Type B pancreatic cell (in vitro differentiated cells): Measurements from ENCODE around the gene CDCA7. TPM values are rescaled to one million over a fixed set of nuclear protein-coding genes. Genes with fewer than 3 reads are reported as not detected.

ENCODE experiments used
- DNase-seq: peaks from one replicate; pipeline ENCODE4 v3.0.0; 2021; ENCODE audit warnings: mixed read lengths; ENCODE audit not compliant: unreplicated experiment; ENCODE audit errors: extremely low spot score
- H3K27ac Mint-ChIP-seq: 2 replicates; pipeline ENCODE4 v1.8.0; 2021; ENCODE audit warnings: mild to moderate bottlenecking, mixed read lengths
- H3K27me3 Mint-ChIP-seq: 2 replicates; pipeline ENCODE4 v1.8.0; 2021; ENCODE audit warnings: mixed read lengths
- H3K36me3 Mint-ChIP-seq: 2 replicates; pipeline ENCODE4 v1.8.0; 2021; ENCODE audit warnings: mixed read lengths
- H3K4me1 Mint-ChIP-seq: one replicate; pipeline ENCODE4 v1.8.0; 2021; ENCODE audit warnings: mixed read lengths; ENCODE audit not compliant: unreplicated experiment
- H3K4me3 Mint-ChIP-seq: 2 replicates; pipeline ENCODE4 v1.8.0; 2021; ENCODE audit warnings: mild to moderate bottlenecking, mixed read lengths
- H3K9me3 Mint-ChIP-seq: 2 replicates; pipeline ENCODE4 v1.8.0; 2021; ENCODE audit warnings: mixed read lengths
- total RNA-seq: library from RNA; stranded (reverse); gene quantifications from 2 replicates; pipeline ENCODE4 v1.2.1, GENCODE V29; 2021; ENCODE audit warnings: low replicate concordance
- TF ChIP-seq, protein P1 (sequence below): fragments of 200-600 bp; sonication (generic); conservative IDR thresholded peaks from 2 replicates; pipeline ENCODE4 v1.5.0; 2021; ENCODE audit warnings: antibody characterized with exemption, mild to moderate bottlenecking

The CDCA7 gene
- total RNA-seq, 1 donor from 2014 or later: 54.0 TPM

DNA sequence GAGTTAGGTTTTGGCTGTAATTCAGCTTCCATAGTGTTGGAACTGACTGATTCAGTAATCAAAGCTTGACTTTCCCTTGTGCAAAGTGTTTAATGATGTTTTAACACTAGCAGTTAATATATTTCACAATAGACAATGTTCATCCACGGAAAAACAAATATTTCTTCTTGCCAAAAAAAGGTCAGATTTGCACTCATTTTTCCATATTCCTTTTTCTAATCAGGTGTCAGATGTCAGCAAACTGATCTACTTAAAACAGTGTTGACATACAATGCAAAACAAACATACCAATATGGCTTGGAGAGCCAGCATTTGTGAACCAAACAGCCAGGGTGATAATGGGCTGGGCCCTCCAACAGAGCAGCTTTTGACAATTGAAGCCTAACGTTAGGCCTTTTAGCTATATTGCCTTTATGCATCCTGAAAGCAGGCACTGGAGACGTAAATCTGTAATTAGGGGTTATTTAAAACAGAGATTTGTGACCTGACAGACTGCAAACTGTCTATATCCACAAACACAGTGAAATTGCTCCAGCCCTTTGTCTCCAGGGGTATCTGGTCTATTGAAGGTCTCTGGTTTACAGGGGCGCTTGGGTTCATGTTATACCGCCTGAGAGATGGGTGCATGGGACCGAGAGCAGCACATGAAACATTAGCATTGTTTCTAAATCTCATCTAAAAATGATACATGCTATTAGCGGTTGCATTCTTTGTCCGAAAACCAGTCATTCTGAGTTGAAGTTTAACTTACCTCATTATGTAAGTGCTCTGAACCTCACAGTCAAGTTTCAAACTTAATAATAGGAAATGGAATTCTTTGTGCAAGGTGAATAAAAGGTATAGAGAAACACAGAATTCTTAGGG is 7.1 kb upstream of the CDCA7 start:
- DNase-seq: no peak
- Mint-ChIP-seq H3K4me3 (no peak overlapping the region), H3K27me3 (peaks cover 4% of the 10 kb centered on the region), H3K4me1 (no peaks in the 10 kb centered on the region), H3K9me3 (peaks cover 4% of the 10 kb centered on the region), H3K36me3 (no peaks in the 10 kb centered on the region), H3K27ac (no peak overlapping the region)
- TF ChIP-seq, protein P1, sequence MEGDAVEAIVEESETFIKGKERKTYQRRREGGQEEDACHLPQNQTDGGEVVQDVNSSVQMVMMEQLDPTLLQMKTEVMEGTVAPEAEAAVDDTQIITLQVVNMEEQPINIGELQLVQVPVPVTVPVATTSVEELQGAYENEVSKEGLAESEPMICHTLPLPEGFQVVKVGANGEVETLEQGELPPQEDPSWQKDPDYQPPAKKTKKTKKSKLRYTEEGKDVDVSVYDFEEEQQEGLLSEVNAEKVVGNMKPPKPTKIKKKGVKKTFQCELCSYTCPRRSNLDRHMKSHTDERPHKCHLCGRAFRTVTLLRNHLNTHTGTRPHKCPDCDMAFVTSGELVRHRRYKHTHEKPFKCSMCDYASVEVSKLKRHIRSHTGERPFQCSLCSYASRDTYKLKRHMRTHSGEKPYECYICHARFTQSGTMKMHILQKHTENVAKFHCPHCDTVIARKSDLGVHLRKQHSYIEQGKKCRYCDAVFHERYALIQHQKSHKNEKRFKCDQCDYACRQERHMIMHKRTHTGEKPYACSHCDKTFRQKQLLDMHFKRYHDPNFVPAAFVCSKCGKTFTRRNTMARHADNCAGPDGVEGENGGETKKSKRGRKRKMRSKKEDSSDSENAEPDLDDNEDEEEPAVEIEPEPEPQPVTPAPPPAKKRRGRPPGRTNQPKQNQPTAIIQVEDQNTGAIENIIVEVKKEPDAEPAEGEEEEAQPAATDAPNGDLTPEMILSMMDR: no peak

DNA sequence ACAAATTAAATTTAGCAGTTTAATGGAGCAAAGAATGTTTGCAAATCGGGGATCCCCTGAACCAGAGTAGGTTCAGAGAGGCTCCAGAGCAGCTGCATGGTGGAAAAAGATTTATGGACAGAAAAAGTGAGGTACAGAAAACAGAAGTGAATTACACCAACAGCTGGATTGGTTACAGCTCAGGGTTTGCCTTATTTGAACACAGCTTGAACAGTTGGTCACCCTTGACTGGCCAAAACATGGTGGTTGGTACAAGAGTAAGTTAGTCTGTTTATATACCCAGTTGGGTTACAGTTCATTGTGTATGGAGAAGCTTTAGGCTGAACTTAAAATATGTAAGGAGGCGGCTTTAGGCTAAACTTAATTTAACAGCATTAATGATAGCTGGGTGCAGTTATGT is 5.4 kb upstream of the CDCA7 start:
- Mint-ChIP-seq H3K27ac (no peak overlapping the region), H3K27me3 (peaks cover 16% of the 10 kb centered on the region), H3K4me1 (peaks cover 13% of the 10 kb centered on the region), H3K9me3 (peaks cover 4% of the 10 kb centered on the region), H3K4me3 (no peak overlapping the region), H3K36me3 (no peaks in the 10 kb centered on the region)
- TF ChIP-seq, protein P1: no peak
- no peak for DNase-seq

DNA sequence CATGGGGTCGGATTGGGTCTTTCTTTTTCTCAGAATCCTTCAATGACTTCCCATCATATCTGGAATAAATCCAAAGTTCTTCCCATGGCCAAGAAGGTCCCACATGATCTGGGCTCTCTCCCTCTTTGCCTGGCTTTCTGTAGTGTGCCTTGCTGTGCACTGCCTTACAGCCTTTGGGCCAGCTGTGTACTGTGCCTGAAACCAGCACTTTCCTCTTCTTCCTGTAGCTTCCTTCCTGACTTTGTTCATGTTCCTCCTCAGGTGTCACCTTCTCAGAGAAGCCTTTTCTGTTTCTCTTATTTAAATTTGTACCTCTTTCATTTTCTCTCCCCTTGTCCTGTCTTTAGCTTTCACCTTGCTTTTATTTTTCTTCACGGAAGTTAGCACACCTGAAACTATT is 4.3 kb upstream of the CDCA7 start:
- DNase-seq: no peak
- Mint-ChIP-seq H3K4me3 (no peak overlapping the region), H3K36me3 (no peaks in the 10 kb centered on the region), H3K9me3 (peaks cover 4% of the 10 kb centered on the region), H3K4me1 (peaks cover 14% of the 10 kb centered on the region), H3K27ac (no peak overlapping the region), H3K27me3 (peaks cover 17% of the 10 kb centered on the region)
- TF ChIP-seq, protein P1: no peak

DNA sequence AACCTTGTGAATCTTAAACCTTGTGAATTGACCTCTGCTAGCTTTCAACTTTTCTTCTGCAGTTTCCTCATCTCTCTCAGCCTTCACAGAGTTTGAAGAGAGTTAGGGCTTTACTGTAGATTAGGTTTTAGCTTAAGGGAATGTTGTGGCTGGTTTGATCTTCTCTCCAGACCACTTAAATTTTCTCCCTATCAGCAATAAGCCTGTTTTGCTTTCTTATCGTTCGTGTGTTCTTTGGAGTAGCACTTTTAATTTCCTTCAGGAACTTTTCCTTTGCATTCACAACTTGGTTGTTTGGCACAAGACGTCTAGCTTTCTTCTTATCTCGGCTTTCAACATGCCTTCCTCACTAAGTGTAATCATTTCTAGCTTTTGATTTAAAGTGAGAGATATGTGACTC is 2.8 kb upstream of the CDCA7 start:
- peaks cover 22% of the 10 kb centered on the region for H3K4me1 Mint-ChIP-seq
- TF ChIP-seq, protein P1: no peak
- H3K9me3 Mint-ChIP-seq: peaks cover 4% of the 10 kb centered on the region
- no peak for DNase-seq
- H3K27ac Mint-ChIP-seq: no peak overlapping the region
- H3K27me3 Mint-ChIP-seq: peaks cover 26% of the 10 kb centered on the region
- peak overlapping the region; percentile 14 for H3K4me3 Mint-ChIP-seq
- H3K36me3 Mint-ChIP-seq: no peaks in the 10 kb centered on the region

DNA sequence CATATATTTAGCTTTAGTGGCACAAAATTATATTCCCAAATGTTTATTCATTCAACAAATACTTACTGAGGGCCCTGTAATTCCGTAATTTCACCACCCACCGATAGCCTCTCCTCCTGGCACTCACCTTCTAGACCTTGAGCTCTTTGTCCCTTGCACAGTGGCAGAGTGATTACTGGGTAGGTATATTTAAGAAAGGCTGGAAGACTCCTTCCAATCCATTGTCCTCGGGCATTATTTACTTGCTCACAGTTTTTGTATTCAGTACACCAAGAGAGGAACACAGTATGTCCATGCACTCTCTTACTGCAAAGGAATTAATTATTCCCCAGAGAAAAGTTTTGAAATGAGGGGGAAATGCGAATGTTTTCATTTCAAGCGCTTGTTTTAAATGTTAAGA is 1.1 kb upstream of the CDCA7 start:
- H3K4me1 Mint-ChIP-seq: peaks cover 29% of the 10 kb centered on the region
- H3K36me3 Mint-ChIP-seq: no peaks in the 10 kb centered on the region
- H3K4me3 Mint-ChIP-seq: peak overlapping the region; percentile 94
- H3K27me3 Mint-ChIP-seq: peaks cover 28% of the 10 kb centered on the region
- no peak for DNase-seq
- peak overlapping the region; percentile 87 for H3K27ac Mint-ChIP-seq
- TF ChIP-seq, protein P1: no peak
- peaks cover 4% of the 10 kb centered on the region for H3K9me3 Mint-ChIP-seq
